Astrocyte (in vitro differentiated cells and primary cell): ENCODE results near the gene GCNT2. TPM values are rescaled to one million over a fixed set of nuclear protein-coding genes. Genes with fewer than 3 reads are reported as not detected.

ENCODE experiments used
- DNase-seq: peaks from one replicate; pipeline ENCODE4 v3.0.0-alpha.2; 2010; ENCODE audit warnings: low read depth
- FAIRE-seq: peaks from 2 replicates; lab custom pipeline; 2011; peaks lifted over from hg19 to GRCh38; lab: Jason Lieb, UNC
- H2AFZ ChIP-seq: 2 replicates; pipeline ENCODE4 v1.6.0; 2012; ENCODE audit warnings: low read depth, low read length, inconsistent platforms
- H3K27ac ChIP-seq: 2 replicates; pipeline ENCODE4 v1.5.1; 2011; ENCODE audit warnings: low read depth, low read length, inconsistent platforms
- H3K27me3 ChIP-seq: 2 replicates; pipeline ENCODE4 v1.6.0; 2011; ENCODE audit warnings: low read length, inconsistent platforms; ENCODE audit not compliant: insufficient read depth
- H3K36me3 ChIP-seq: 2 replicates; pipeline ENCODE4 v1.5.1; 2011; ENCODE audit warnings: low read length, inconsistent platforms; ENCODE audit not compliant: insufficient read depth
- H3K4me1 ChIP-seq: 2 replicates; pipeline ENCODE4 v1.5.1; 2011; ENCODE audit warnings: low read length, inconsistent platforms; ENCODE audit not compliant: insufficient read depth
- H3K4me2 ChIP-seq: 2 replicates; pipeline ENCODE4 v1.6.0; 2012; ENCODE audit warnings: low read length, inconsistent platforms
- H3K4me3 ChIP-seq: 2 replicates; pipeline ENCODE4 v1.5.1; 2011; ENCODE audit warnings: low read depth, mild to moderate bottlenecking, low read length, inconsistent platforms; ENCODE audit not compliant: insufficient read depth
- H3K79me2 ChIP-seq: 2 replicates; pipeline ENCODE4 v1.6.0; 2012; ENCODE audit warnings: mild to moderate bottlenecking, low read length, inconsistent platforms; ENCODE audit not compliant: insufficient read depth
- H3K9ac ChIP-seq: 2 replicates; pipeline ENCODE4 v1.6.0; 2012; ENCODE audit warnings: mild to moderate bottlenecking, low read length, inconsistent platforms
- H3K9me3 ChIP-seq: 2 replicates; pipeline ENCODE4 v1.5.1; 2012; ENCODE audit warnings: low read depth, mild to moderate bottlenecking, low read length, inconsistent platforms; ENCODE audit not compliant: insufficient read depth
- H4K20me1 ChIP-seq: 2 replicates; pipeline ENCODE4 v1.6.0; 2012; ENCODE audit warnings: low read length, inconsistent platforms; ENCODE audit not compliant: insufficient read depth
- H3K27ac Mint-ChIP-seq: one replicate; pipeline ENCODE4 v1.8.0; 2021; ENCODE audit warnings: mild to moderate bottlenecking, mixed read lengths; ENCODE audit not compliant: unreplicated experiment
- H3K27me3 Mint-ChIP-seq: one replicate; pipeline ENCODE4 v1.8.0; 2021; ENCODE audit warnings: low read depth, mixed read lengths; ENCODE audit not compliant: unreplicated experiment
- H3K36me3 Mint-ChIP-seq: one replicate; pipeline ENCODE4 v1.8.0; 2021; ENCODE audit warnings: low read depth, mixed read lengths; ENCODE audit not compliant: unreplicated experiment
- H3K4me1 Mint-ChIP-seq: one replicate; pipeline ENCODE4 v1.8.0; 2021; ENCODE audit warnings: low read depth, mixed read lengths; ENCODE audit not compliant: unreplicated experiment
- H3K4me3 Mint-ChIP-seq: one replicate; pipeline ENCODE4 v1.8.0; 2021; ENCODE audit warnings: mild to moderate bottlenecking, moderate library complexity, mixed read lengths; ENCODE audit not compliant: unreplicated experiment
- H3K9me3 Mint-ChIP-seq: one replicate; pipeline ENCODE4 v1.8.0; 2021; ENCODE audit warnings: mild to moderate bottlenecking, mixed read lengths; ENCODE audit not compliant: unreplicated experiment
- CTCF ChIP-seq: IDR thresholded peaks from 2 replicates; pipeline ENCODE4 v1.5.1; 2011; ENCODE audit warnings: low read depth, mild to moderate bottlenecking, inconsistent platforms, low read length, moderate library complexity; ENCODE audit not compliant: insufficient read depth
- EZH2 ChIP-seq: IDR thresholded peaks from 2 replicates; pipeline ENCODE4 v1.6.1; 2012; ENCODE audit warnings: mild to moderate bottlenecking, low read length, inconsistent platforms; ENCODE audit not compliant: insufficient read depth
- total RNA-seq: library from RNA; stranded (reverse); gene quantifications from 2 replicates; pipeline ENCODE4 v1.2.1, GENCODE V29; 2021

Gene GCNT2
- total RNA-seq, 1 donor from 2014 or later: 14.8 TPM

- no peak overlapping the region for H3K9ac ChIP-seq
- no peaks in the 10 kb centered on the region for H3K27me3 Mint-ChIP-seq
- no peak overlapping the region for H3K4me3 ChIP-seq
- no peaks in the 10 kb centered on the region for H3K36me3 ChIP-seq
- no peaks in the 10 kb centered on the region for H3K4me1 ChIP-seq
- H3K4me1 Mint-ChIP-seq: peaks cover 5% of the 10 kb centered on the region
- peaks cover 3% of the 10 kb centered on the region for H3K36me3 Mint-ChIP-seq
- H3K27ac ChIP-seq: no peak overlapping the region
- H3K27ac Mint-ChIP-seq: no peak overlapping the region
- H2AFZ ChIP-seq: no peak overlapping the region
- no peak for DNase-seq
- peaks cover 3% of the 10 kb centered on the region for H3K9me3 Mint-ChIP-seq
- H3K79me2 ChIP-seq: no peaks in the 10 kb centered on the region
- no peak overlapping the region for H3K4me3 Mint-ChIP-seq
- TF ChIP-seq CTCF: no peak
- TF ChIP-seq EZH2: no peak
- no peak for FAIRE-seq
- H3K27me3 ChIP-seq: no peaks in the 10 kb centered on the region
- no peaks in the 10 kb centered on the region for H3K9me3 ChIP-seq
- no peaks in the 10 kb centered on the region for H4K20me1 ChIP-seq
- H3K4me2 ChIP-seq: no peak overlapping the region
Observed at GRCh38 chr6:10641528-10641927, 120.4 kb downstream of the GCNT2 start.

GRCh38 chr6:10643201-10643651 lies 122.1 kb downstream of the GCNT2 start:
- peaks cover 5% of the 10 kb centered on the region for H3K4me1 Mint-ChIP-seq
- no peaks in the 10 kb centered on the region for H4K20me1 ChIP-seq
- H3K27me3 Mint-ChIP-seq: no peaks in the 10 kb centered on the region
- H3K36me3 ChIP-seq: no peaks in the 10 kb centered on the region
- H3K27ac Mint-ChIP-seq: no peak overlapping the region
- no peak overlapping the region for H3K4me3 ChIP-seq
- H3K9me3 Mint-ChIP-seq: peaks cover 3% of the 10 kb centered on the region
- H3K4me3 Mint-ChIP-seq: no peak overlapping the region
- no peaks in the 10 kb centered on the region for H3K27me3 ChIP-seq
- DNase-seq: no peak
- no peaks in the 10 kb centered on the region for H3K4me1 ChIP-seq
- no peak overlapping the region for H3K4me2 ChIP-seq
- no peak overlapping the region for H3K27ac ChIP-seq
- no peaks in the 10 kb centered on the region for H3K36me3 Mint-ChIP-seq
- no peak overlapping the region for H3K9ac ChIP-seq
- H3K79me2 ChIP-seq: no peaks in the 10 kb centered on the region
- no peak for FAIRE-seq
- H2AFZ ChIP-seq: no peak overlapping the region
- TF ChIP-seq CTCF (no peak), EZH2 (no peak)
- H3K9me3 ChIP-seq: no peaks in the 10 kb centered on the region

- no peak overlapping the region for H3K27ac ChIP-seq
- DNase-seq: no peak
- H3K27me3 ChIP-seq: no peaks in the 10 kb centered on the region
- H3K36me3 Mint-ChIP-seq: no peaks in the 10 kb centered on the region
- no peak overlapping the region for H3K4me3 Mint-ChIP-seq
- FAIRE-seq: no peak
- no peaks in the 10 kb centered on the region for H3K9me3 ChIP-seq
- H3K4me1 ChIP-seq: no peaks in the 10 kb centered on the region
- no peak overlapping the region for H3K4me2 ChIP-seq
- H2AFZ ChIP-seq: no peak overlapping the region
- no peaks in the 10 kb centered on the region for H4K20me1 ChIP-seq
- no peak overlapping the region for H3K9ac ChIP-seq
- no peaks in the 10 kb centered on the region for H3K36me3 ChIP-seq
- no peaks in the 10 kb centered on the region for H3K27me3 Mint-ChIP-seq
- peaks cover 2% of the 10 kb centered on the region for H3K9me3 Mint-ChIP-seq
- no peak for TF ChIP-seq CTCF
- TF ChIP-seq EZH2: no peak
- peaks cover 5% of the 10 kb centered on the region for H3K4me1 Mint-ChIP-seq
- no peaks in the 10 kb centered on the region for H3K79me2 ChIP-seq
- H3K4me3 ChIP-seq: no peak overlapping the region
- H3K27ac Mint-ChIP-seq: no peak overlapping the region
Observed at GRCh38 chr6:10644225-10644624, 123.1 kb downstream of the GCNT2 start.
